ENCODE results near the gene LILRA1. TPM values are rescaled to one million over a fixed set of nuclear protein-coding genes. Genes with fewer than 3 reads are reported as not detected.

The LILRA1 gene
- total and polyA plus RNA-seq, 9 of the 15 experiments (the other 6 are each of a cell fraction or from before 2014, with no cell fraction given), result not detected

GRCh38 chr19:54572696-54573311 lies 20.6 kb upstream of the LILRA1 start (continued):
- no peak for TF ChIP-seq E2F6 (IDR thresholded peaks at IDR 0.05; ENCODE audit: borderline replicate concordance in 1 of 2, extremely low read depth in 1 of 2, insufficient read depth in 1 of 2, insufficient read length in 1 of 2, low read depth in 1 of 2, low read length in 1 of 2, poor library complexity in 1 of 2, severe bottlenecking in 1 of 2)
- no peak for TF ChIP-seq SRF (CRISPR knock-in tag; IDR thresholded peaks at IDR 0.05)
- no peak for TF ChIP-seq ZNF644 (tag; IDR thresholded peaks at IDR 0.05; ENCODE audit: low read depth)
- no peak for TF ChIP-seq IRF1 (CRISPR knock-in tag; IDR thresholded peaks at IDR 0.05; ENCODE audit: borderline replicate concordance)
- no peak for TF ChIP-seq YY1 (IDR thresholded peaks at IDR 0.05; ENCODE audit: borderline replicate concordance in 1 of 3, control insufficient read depth in 1 of 3, extremely low read depth in 1 of 3, insufficient read depth in 3 of 3, insufficient read length in 1 of 3, insufficient replicate concordance in 2 of 3, low read depth in 1 of 3, low read length in 2 of 3)
- no peak for TF ChIP-seq SNRNP70 (optimal IDR thresholded peaks at IDR 0.05; ENCODE audit: low read depth, low read length)

Data from K562 (cell line).